ENCODE measurements around the gene NKTR.

- TF ChIP-seq CTCF (IDR thresholded peaks at IDR 0.05) (no peak), POLR2AphosphoS5 (IDR thresholded peaks at IDR 0.05; ENCODE audit: low read depth, low read length) (no peak)
These were observed 39.6 kb downstream of the NKTR start for GRCh38 chr3:42640129-42640528.

Data from Panc1 (cell line).